ENCODE measurements around the gene ERMAP.
"Not testable (repeated sequence)": the region's sequence is repeated elsewhere in the genome, so short reads cannot be mapped to it uniquely, and the experiment has no call there.

The ERMAP gene

DNA sequence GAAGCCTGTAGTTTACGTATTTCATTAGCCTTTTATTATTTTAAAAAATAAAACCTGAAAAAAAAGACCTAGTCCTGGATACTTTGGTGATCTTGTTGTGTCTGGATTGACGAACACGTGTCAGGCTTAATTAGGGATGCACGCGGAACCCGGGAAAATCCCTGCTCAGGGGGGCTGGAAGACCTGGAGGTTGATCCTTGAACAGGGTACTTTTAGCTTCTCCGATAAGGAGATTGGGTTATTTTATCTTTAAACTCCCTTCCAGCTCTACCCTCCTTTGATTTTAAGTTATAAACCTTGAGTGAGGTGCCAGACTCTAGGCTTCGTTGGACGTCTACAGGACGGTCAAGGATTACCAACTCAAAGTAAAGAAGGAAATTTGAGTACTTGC is 28.9 kb downstream of the ERMAP start:
- DNase-seq, result no peak

GRCh38 chr1:42846257-42847110 is 29.6 kb downstream of the ERMAP start, which contains the start of gene ZNF691:
Gene ZNF691, plus strand, starts transcription at chr1:42846613. Its CDS starts 3,046 bp downstream, at chr1:42849659.
- DNase-seq, result peak; percentile 97

DNA sequence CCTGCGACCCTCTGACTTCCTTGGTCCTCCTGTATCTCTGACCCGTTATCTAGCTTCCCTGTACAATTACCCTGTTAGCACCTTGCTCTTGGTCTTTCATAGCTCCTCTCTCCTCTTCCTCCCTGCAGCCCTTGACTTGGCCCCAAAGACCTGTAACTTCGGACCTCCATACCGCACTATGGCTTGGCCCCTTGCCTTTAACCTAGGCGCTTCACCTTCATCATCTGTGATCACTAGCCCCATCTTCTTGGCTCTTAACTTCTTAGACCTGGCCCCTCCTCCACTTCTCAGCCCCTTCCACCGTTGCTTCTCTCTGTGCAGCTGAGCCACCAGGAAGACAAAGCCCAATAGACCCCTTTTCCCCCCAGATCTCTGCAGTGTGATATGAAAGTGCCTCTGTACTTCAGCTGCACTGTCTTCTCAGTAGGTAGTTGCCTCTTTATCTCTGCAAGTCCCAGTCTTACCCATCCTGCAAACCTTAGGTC is 30.2 kb downstream of the ERMAP start:
- DNase-seq, result no peak

DNA sequence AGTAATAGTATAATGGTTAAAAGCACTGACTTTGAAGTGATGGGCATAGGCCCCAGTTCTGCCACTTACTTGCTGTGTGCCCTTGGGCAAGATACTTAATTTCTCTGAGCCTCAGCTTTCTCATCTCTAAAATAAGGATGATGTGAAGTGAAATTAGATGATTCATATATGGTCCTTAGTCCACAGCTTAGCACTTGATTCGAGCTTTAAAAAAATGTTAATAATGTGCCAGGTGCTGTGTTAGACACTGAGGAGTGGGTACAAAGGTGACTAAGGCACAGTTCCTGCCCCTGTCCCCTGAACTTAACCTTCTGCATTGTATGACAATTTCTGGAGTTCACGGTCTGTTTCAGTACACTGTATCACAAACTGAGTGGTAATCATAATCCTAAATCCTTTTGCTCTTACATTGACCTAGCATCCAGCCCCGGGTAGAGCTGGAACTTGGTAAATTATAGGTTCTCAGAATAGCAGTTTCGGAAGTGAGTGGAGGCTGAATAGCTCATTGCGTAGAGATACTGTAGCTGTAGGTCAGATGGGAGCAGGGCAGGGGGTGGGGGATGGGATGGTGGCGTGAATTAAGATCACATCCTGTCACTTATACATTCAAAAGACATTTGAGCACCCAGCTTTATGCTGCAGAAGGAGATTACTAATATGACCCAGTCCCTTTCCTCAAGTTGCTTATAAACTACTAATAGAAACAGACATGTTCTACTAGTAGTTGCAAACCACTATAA is 31.0 kb downstream of the ERMAP start:
- DNase-seq, result no peak

- DNase-seq, result no peak
Observed at GRCh38 chr1:42848823-42849537, 32.1 kb downstream of the ERMAP start.

- no peak for DNase-seq
Observed at GRCh38 chr1:42849944-42850343, 33.0 kb downstream of the ERMAP start.

DNA sequence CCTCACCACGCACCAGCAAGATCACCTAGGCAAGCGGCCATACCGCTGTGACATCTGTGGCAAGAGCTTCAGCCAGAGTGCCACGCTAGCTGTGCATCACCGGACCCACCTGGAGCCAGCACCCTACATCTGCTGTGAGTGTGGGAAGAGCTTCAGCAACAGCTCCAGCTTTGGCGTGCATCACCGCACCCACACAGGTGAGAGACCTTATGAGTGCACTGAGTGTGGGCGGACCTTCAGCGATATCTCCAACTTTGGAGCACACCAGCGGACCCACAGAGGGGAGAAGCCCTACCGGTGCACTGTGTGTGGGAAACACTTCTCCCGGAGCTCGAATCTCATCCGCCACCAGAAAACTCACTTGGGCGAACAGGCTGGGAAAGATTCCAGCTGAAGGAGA is 34.5 kb downstream of the ERMAP start:
- no peak for DNase-seq

DNA sequence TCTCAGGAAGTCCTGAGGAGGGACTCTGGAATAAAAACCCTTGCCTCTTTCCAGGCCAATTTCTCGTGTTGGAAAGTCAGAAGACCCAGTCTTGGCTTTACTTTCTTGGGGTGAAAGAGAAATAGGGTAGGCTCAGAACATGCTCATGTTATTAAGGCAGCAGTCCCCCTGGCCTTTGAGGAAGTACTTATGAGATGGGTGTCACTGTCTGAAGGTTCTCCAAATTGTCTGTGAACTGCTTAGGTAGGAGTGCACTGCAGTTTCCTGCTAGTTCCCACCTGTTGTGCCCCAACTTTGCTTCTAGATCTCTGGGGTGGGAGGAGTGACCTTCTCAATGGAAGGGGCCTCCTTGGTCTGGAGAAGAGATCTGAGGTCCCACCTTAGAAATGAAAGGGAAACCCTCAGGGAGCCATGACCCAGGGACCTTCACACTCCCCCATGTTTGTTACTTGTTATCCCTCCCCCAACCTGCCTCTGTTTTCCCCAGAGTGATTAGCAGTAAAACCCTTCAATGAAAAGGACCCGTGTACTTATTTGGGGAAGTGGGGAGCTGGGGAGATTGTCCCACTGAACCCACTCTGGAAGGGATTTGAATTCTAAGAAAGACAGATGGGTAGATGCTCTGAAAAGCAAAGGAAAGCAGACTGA is 35.2 kb downstream of the ERMAP start:
- DNase-seq, result no peak

GRCh38 chr1:42852608-42852980 is 35.7 kb downstream of the ERMAP start:
- DNase-seq, result no peak

- DNase-seq, result no peak
Observed at GRCh38 chr1:42853116-42853884, 36.4 kb downstream of the ERMAP start.

GRCh38 chr1:42856554-42856953 is 39.6 kb downstream of the ERMAP start:
- not testable (repeated sequence) for DNase-seq

DNA sequence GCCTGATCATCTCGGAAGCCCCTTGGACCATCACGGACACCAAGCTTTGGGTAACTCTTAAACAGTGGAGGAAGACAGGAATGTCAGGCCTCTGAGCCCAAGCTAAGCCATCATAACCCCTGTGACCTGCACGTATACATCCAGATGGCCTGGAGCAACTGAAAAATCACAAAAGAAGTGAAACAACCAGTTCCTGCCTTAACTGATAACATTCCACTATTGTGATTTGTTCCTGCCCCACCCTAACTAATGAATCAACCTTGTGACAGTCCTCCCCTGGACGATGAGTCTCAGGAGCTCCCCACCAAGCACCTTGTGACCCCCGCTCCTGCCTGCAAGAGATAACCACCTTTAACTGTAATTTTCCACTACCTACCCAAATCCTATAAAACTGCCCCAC is 42.4 kb downstream of the ERMAP start:
- not testable (repeated sequence) for DNase-seq

DNA sequence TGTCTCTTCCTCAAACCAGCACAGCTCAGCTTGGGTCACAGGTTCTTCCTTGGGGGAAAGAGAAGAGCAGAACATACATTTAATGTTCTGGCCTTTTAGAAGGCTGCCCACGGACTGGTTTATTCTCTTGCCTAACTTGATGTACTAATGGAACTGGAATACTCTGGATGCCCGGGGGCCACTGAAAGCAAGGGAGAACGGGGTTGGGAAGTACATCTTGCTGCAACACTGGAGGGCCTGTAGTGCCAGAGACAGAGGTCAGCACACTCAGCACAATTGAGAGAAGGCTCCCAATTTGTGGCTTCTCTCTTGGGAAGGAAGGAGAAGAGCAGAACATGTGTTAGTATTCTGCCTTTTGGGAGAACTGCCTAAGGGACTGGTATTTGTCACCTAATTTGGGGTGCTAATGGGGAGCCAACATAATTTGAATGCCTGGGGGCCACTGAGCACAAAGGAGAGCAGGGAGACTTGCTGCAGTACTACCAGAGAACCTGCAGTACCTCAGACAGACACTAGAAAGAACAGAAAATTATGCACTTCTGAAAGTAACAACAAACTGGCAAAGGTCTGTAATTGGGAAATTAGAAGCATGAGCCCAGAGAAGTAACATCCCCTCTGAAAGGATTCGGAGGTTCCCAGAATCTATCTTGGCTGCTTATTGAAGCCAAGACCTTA is 43.6 kb downstream of the ERMAP start:
- no peak for DNase-seq

DNA sequence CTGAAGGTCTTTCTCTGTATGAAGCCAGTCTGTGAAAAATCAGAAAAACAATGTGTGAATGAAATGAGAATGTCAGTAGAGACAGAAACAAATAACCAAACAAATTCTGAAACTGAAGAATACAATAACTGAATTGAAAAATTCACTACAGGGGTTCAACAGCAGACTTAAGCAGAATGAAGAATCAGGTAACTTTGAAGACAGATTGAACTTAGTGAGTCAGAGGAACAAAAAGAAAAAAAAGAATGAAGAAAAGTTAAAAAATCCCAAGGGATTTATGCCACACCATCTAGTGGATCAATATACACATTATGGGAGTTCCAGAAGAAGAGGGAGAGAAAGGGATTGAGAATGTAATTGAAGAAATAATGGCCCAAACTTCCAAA is 44.1 kb downstream of the ERMAP start:
- no peak for DNase-seq

DNA sequence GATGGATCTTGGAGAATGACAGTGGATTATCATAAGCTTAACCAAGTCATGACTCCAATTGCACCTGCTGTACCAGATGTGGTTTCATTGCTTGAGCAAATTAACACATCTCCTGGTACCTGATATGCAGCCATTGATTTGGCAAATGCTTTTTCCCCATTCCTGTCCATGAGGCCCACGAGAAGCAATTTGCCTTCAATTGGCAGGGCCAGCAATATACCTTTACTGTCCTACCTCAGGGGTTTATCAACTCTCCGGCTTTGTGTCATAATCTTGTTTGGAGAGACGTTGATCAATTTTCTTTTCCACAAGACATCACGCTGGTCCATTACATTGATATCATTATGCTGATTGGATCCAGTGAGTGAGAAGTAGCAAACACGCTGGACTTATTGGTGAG is 49.6 kb downstream of the ERMAP start:
- no peak for DNase-seq

- DNase-seq, result peak; percentile 10
Observed at GRCh38 chr1:42868466-42868865, 51.5 kb downstream of the ERMAP start.

- not testable (repeated sequence) for DNase-seq
Observed at GRCh38 chr1:42869254-42869653, 52.3 kb downstream of the ERMAP start.

- DNase-seq, result not testable (repeated sequence)
Observed at GRCh38 chr1:42869751-42870150, 52.8 kb downstream of the ERMAP start.

- not testable (repeated sequence) for DNase-seq
Observed at GRCh38 chr1:42873108-42873507, 56.2 kb downstream of the ERMAP start.

DNA sequence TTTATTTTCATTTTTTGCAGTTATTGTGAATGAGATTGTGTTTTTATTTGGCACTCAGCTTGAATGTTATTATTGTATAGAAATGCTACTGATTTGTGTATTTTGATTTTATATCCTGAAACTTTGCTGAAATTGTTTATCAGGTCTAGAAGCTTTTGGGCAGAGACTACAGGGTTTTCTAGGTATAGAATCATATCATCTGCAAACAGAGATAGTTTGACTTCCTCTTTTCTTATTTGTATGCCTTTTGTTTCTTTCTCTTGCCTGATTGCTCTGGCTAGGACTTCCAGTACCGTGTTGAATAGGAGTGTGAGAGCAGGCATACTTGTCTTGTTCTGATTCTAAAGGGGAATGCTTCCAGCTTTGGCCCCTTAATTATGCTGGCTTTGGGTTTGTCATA is 56.7 kb downstream of the ERMAP start:
- no peak for DNase-seq

DNA sequence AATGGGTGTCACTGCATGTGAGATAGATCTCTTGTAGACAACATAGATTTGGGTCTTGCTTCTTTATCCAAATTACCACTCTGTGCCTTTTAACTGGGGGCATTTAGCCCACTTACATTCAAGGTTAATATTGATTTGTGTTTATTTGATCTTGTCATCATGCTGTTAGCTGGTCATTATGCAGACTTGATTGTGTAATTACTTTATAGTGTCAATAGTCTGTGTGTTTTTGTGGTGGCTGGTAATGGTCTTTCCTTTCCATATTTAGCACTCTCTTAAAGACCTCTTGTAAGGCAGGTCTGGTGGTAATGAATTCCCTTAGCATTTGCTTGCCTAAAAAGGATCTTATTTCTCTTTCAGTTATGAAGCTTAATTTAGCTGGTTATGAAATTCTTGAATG is 59.1 kb downstream of the ERMAP start:
- no peak for DNase-seq
